ENCODE measurements around the gene CDK4. TPM values are rescaled to one million over a fixed set of nuclear protein-coding genes. Genes with fewer than 3 reads are reported as not detected.
A peak's percentile ranks its signal among the peaks of the same experiment; 100 is the strongest.

CDK4 gene
- total RNA-seq, 2 donors from 2014 or later, result 65.3 to 66.0 TPM

DNA sequence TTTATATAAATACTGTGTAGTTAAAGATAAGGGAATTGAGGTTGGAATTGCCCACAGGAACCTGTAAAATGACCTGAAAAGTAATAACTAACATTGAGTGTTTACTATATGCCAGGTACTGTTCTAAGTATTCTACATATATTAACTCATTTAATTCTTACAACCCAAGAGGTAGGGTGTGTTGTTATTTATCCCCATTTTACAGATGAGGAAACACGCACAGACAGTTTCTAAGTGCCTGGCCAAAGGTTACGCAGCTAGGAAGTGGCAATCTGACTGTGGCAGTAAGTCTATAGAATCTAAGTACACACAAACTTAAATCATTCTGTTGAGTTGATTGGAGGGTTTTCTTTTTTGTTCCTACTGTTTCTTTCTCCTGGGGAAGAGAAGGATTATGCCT, 8.3 kb downstream of the CDK4 start:
- DNase-seq (ENCODE audit: low spot score), result no peak
- intact Hi-C loops (cut with DNase I), result no loop called here

DNA sequence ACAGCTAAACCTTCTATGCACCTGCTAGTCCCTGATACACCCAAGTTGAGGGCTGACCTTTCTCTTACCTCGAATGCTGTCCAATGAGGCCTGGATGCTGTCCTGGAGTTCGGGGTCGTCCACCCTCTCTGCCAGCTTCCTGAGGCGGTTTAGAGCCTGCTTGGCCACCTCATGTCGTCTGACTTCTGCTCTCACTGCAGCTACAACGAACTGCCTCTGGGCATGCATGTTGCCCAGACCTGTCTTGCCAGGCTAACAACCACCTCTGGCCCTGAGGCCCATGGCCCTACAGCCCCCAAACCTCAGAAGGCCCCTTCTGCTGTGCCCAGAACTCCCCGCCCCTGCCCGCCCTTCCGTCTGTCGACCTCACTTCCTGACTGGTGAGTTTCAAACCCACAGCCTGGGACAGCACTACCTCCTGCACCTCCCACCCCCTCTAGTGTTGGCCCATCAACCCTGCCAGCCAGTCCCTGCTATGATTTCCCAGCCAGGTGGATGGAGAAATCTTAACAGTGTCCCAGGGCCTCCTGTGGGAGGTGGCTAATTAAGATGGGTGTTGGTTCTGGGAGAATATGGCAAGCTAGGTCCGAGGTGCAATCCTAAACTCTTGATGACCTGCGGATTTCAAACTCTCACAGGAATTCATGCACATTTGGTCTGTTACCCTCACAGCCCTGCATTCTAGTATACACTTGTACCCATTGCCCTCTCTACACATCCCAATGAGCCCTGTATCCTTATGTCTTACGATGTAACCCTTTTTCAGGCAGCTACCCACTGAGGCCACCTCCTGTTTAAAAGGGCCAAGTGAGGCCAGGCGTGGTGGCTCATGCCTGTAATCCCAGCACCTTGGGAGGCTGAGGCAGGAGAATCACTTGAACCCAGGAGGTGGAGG, 10.0 kb downstream of the CDK4 start:
- DNase-seq (ENCODE audit: low spot score), result peak; percentile 84
- intact Hi-C loops (cut with DNase I), result no loop called here

DNA sequence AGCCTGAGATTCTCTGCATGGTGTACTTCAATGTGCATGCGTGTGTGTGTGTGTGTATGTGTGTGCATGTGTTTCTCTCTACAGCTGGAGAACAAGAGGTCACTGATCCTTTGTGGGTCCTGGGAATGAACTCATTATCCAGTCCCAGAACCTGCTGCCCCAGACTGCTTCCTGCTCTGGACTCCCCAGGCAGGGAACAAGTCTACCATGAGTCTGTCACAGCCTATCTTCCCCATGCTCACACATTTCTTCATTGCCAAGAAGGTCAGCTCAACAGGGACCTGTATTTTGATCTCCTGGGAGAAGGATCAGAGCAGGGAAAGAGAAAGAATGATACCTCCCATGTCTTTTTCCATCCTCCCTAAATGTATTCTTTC, 10.7 kb downstream of the CDK4 start:
- DNase-seq (ENCODE audit: low spot score), result peak; percentile 56
- intact Hi-C loops (cut with DNase I), result no loop called here

DNA sequence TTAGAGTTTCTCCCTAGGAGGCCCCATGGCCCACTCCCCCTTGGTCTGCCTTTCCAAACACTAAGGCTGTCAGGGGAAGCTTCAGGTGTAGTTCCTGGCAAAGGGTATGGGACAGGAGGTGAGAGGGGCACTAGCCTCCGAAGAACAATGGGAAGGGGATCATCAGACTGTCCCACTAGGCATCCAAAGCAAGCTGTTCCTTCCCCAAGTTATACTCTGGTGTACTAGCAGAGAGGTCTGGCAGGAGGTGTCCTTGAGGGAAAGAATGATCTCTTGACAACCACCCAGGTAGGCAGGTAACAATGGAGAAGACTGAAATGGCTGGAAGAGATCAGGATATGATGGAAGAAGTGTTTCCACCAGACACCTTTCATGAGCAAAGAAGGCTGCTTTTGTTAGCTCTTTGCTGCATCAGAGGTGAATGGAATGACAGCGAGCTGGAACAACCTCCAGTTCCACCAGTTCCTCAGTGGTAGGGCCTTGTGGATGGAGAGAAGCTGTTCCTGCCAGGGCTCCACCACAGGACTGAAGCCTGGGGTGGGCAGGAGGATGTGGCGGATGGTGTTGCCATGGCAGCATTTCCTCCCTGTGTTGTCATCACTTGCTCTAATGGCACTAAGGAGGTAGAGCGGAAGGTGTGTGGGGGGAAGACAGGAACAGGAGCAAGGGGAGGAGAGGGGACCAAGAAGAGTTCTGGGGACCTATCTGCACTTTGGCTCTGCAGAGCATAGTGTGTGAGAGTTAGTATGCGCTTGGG, 11.3 kb downstream of the CDK4 start:
- intact Hi-C loops (cut with DNase I), result no loop called here
- DNase-seq (ENCODE audit: low spot score), result peak; percentile 79

DNA sequence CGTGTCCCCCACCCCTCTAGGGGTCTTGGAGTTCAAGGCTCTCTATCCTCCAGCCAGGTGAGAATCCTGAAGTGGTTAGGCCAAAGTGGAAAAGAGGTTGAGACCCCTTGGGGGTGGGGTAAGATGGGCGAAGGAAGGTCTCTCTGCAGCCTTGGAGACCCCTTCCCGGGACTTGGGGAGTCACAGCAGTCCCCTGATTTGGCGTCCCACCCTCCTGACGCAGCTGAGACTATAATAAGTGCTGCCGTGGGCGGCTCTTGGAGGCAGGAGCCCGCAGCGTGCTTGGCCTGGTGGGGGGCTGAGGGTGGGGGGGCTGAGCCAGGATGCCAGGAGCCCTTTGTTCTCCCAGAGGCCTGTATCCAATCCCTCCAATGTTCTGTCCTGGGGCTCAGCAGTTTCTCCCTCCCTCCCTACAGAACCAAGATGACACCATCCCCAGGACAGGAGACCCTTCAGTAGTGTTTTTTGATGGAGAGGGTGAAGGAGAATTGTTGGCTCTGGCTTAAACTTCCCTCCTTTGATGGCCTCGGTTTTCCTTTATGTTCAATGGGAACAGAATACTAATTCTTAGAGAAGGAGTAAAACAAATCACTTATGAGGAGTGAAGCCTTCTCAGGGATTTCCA, 12.1 kb downstream of the CDK4 start:
- intact Hi-C loops (cut with DNase I), result no loop called here

DNA sequence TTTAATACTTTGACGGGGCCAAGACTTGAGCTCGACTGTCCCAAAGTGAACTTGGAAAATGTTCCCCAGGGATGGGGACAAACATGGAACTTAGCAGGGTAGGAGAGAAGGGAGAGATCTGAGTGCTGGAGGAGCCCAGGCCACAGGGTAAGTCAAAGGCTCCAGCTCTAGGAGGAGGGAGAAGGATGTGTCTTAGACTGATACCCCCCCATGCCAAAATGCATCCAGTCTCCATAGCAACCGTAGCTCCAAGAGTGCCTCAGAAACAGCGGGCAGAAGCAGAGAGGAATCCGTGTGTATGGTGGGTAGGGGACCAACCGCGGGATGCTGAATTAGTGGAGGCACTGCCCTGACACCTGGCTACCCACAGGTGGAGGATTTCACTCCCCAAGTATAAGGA, 12.7 kb downstream of the CDK4 start:
- DNase-seq (ENCODE audit: low spot score), result no peak
- intact Hi-C loops (cut with DNase I), result no loop called here

More for the DNA sequence above, 12.1 kb downstream of the CDK4 start:
- DNase-seq (ENCODE audit: low spot score), result peak; percentile 44

DNA sequence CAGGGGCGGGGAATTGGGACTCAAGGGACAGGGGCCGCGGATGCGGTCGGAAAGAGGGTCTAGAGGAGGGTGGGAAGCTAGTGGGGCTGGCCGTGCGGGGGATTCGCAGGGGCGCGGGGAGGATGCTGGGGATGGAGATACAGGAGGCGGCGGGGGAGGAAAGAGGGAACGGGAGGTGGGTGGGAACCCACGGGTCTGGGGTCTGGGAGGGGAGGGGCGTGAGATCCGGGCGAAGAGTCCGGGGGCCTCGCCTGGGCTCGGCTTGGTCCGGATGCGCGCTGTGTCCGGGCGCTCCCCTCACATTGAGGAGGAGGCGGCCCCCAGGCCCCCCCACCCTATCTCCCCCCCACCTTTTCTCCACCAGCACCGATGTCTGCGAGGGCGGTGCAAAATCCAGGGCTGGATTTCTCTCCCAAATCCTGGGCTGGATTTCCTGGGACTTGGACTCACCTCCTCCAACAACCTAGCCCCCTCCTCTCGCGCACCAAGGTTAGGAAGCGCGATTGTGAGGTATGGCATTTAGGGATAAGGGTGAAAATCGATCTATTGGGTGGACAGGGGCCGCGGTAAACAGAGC, 13.4 kb downstream of the CDK4 start, which contains the start of gene AGAP2:
Gene AGAP2 (minus strand): TSS at position 82 of the 577 bp plus-strand sequence. CDS start 496 bp downstream, outside the sequence.
- no peak for DNase-seq (ENCODE audit: low spot score)
- intact Hi-C loops (cut with DNase I), result no loop called here

DNA sequence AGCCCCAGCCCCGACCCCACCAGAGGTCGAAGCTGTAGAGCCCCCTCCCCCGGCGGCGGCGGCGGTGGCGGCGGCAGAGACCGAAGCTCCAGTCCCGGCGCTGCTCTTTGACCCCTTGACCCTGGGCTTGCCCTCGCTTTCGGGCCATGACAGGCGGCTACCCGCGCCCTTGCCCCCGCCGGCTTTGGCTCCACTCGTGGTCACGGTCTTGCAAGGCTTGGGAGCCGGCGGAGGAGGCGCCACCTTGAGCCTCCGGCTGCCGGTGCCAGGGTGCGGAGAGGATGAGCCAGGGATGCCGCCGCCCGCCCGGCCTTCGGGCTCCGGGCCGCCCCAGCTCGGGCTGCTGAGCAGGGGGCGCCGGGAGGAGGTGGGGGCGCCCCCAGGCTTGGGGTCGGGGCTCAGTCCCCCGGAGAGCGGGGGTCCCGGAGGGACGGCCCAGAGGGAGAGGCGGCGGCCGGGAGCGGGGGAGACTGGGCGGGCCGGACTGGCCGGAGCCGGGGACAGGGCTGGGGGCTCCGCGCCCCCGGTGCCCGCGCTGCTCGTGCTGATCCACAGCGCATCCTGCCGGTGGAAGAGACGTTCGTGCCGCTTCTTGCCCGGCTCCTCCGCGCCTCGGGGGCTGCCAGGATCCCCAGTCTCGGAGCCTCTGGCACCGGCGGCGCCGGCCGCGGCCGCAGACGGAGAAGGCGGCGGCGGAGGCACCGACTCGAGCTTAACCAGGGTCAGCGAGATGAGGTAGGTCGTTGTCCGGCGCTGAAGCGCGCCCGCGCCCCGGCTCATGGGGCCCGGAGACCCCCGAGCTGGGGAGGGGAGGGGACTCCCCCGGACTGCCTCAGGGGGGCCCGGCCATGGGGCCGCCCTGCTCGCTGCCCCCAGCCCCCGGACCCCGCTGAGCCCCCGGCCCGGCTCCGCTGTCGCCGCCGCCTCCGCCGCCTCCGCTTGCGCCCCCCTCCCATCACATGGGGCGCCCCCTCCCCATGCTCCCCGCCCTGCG, 14.3 kb downstream of the CDK4 start:
- intact Hi-C loops (cut with DNase I), result no loop called here
- no peak for DNase-seq (ENCODE audit: low spot score)

DNA sequence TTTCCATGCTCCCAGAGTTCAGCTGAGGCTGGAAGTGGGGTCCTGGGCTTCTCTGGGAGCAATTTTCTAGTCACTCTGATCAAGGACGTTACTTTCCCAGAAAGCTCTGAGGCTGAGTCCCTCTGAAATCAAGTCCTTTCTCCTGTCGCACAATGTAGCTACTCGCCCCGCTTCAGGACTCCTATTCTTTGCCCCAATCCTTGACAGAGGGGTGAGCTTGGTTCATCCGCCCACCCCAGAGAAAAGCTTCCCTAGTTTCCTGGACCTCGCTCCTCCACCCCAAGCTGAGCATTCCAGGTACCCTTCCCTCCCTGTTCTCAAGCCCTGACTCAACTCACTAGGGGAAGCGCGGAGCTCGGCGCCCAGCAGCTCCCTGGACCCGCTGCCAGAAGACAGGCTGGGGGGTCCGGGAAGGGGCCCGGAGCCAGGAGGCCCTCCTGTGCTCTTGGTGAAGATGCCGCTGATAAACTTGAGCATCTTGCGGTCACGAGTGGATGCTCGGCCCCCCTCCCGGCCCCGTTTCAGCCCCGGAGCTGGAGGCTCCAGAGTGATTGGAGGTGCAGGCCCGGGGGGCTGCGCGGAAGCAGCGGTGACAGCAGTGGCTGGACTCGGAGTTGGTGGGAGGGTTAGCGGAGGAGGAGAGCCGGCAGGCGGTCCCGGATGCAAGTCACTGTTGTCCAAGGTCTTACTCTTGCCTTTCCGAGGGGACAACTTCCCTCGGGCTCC, 15.2 kb downstream of the CDK4 start:
- DNase-seq (ENCODE audit: low spot score), result no peak

DNA sequence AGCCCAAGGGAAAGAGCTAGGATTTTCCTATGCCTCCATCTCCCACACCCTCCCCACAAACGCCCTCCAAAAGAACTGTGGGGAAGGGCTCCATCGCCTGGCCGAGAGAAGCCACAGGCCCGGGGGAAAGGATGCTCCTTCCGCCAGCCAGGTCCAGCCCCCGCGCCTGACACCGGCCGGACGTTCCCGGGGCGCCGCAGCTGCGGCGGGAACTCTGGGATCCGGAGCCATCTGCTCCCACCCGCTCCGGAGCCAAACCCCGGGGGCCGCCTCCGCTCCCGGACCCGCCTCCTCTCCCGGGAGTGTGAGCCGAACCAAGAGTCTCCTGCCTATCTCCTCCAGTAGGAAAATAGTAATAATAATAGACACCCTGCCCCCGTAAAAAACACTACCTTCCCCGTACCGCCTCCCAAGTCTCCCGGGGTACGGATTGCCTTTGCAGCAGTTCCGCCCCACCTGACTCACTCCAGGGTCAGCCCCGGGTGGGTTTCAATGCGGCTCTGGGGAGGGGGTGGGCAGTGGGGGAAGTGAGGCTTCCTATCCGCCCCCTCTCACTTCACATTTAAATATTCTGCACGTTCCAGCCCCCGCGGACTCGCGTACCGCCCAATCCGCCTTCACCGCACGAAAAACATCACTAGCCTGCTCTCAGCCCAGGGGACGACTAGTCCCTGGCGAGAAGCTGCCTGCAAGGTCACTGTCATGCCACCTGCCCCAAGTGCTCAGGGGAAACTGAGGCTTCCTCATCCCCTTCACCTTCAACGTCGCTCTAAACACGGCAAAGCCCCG, 16.0 kb downstream of the CDK4 start:
- intact Hi-C loops (cut with DNase I), result no loop called here
- peak; percentile 79 for DNase-seq (ENCODE audit: low spot score)

More for the DNA sequence above, 15.2 kb downstream of the CDK4 start:
- intact Hi-C loops (cut with DNase I), result no loop called here

DNA sequence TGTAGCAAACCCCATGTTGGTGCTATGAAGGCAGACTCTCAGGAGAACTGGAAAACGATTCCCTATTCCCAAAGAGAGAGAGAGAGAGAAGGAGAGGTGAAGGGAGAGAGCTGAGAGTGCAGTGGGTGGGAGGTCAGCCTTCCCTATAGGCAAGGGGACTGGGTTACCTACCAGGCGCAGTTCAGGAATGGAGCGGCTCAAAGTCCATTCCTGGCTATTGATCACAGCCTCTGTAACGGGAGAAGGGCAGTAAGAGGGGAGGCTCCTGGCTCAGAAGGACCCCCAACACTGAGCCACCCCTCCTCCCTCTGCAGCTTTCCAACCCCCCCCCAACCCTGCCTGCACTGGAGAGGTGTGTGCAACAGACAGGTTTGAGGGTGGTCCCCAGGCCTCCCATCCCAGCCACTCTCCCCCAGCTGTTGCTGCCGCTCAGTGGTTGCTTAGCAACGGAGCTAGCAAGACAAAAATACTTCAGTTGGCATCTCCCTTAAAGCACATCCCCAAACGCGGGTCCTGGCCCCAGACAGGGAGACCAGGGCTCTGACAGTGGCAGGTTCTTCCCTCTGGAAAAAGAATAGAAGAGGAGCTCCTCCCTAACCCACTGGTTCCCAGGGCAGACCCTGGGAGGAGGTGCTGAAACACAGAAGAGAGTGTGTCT, 16.8 kb downstream of the CDK4 start:
- intact Hi-C loops (cut with DNase I), result no loop called here
- DNase-seq (ENCODE audit: low spot score), result peak; percentile 55

DNA sequence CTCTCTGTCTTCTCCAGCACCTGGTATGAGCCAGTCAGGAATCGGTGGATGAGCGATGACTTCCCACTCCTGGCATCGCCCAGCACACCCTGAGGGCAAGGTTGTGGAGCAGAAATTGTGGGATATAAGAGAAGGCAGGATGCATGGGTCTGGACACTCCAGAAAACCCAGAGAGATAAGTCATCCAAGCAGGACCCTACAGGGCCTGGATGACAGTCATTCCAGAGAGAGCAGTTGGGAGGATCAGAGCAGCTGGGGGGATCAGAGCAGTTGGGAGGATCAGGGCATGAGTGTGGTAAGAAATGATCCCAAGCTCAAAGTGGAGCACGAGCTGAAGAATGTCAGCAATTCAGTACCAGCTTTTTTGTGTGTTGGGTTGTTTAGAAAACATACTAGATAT, 17.5 kb downstream of the CDK4 start:
- peak; percentile 24 for DNase-seq (ENCODE audit: low spot score)
- intact Hi-C loops (cut with DNase I), result no loop called here

DNA sequence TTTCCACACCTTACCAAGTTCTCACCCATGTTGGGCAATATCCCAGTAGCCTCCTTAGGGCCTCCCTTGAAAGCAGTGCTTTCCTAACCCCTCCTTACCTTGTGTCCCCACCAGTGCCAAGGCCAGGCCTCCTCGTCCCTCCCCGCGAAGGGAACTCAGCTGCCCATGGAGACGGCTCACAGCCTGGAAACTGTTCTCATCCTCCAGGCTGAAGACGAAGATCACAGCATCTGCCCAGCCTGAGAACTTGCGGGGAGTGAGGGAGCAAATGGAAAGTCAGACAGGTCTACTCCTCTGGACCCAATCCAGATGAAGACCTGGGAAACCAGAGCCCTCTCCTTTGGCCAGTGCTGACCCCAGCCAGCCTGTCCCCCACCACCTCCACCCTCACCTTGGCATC, 18.2 kb downstream of the CDK4 start:
- intact Hi-C loops (cut with DNase I), result no loop called here

DNA sequence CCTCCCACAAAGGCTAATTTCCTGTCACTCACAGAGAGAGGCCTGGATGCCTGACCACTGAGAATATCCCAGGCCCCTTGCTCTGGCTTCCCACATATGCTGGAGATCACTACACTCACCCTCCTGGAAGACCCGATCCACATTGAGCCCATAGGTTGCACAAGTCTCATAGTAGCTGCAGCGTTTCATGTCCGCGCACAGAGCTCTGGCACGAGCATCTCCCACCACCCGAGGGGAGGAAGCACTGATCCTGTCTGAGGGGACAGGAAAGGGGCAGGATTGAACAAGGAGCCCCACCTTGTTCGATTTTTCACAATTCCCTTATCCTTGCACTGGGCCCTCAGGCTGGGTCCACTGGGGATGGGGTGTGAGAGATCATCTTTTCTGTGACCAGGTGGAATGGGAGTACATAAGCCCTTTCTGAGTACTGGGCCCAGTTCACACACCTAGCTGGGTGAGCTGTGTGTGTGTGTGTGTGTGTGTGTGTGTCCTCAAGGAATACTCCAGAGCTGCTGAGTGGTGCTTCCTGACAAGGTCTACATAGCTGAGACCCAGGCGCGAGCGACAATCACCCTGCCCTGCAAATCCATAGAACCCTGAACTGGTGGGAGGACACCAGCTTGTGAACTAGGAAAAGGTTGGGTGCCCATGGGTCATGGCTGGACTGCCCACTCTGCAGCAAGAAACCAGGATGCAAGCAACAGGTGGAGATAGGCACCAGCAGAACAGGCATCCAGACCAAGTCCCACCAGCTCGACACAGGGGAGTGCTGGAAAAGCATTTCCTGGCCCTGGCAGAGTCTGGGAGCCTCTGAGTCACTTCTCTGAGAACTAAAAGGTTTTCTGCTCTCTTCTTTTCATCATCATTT, 19.1 kb downstream of the CDK4 start:
- DNase-seq (ENCODE audit: low spot score), result no peak
- intact Hi-C loops (cut with DNase I), result no loop called here

More for the DNA sequence above, 18.2 kb downstream of the CDK4 start:
- peak; percentile 68 for DNase-seq (ENCODE audit: low spot score)

DNA sequence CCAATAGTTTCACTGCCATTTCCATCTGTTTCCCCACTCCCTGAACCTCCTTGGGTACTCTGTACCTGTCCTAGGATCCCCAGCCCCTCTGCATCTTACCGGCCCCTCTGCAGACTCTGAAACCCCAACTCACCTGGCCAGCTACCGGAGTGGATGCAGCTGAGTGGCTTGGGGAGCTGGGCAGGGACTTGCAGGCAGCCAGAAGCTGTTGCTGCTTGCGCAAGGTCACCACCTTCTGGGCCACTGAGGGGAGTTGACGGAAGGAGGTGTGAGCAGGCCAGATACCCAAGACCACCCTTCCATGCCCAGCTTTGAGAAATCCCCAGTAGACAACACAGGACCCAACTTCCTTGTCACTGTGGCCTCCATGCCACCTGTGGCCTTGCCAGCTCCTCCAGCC, 19.8 kb downstream of the CDK4 start:
- intact Hi-C loops (cut with DNase I), result no loop called here
- no peak for DNase-seq (ENCODE audit: low spot score)

Measured in posterior vena cava (tissue), 2 donors.